Measurements from ENCODE around the gene EMC10. TPM values are rescaled to one million over a fixed set of nuclear protein-coding genes. Genes with fewer than 3 reads are reported as not detected.

The EMC10 gene
- total RNA-seq, 4 donors from 2014 or later = 139 to 250 (median 214) TPM

DNA sequence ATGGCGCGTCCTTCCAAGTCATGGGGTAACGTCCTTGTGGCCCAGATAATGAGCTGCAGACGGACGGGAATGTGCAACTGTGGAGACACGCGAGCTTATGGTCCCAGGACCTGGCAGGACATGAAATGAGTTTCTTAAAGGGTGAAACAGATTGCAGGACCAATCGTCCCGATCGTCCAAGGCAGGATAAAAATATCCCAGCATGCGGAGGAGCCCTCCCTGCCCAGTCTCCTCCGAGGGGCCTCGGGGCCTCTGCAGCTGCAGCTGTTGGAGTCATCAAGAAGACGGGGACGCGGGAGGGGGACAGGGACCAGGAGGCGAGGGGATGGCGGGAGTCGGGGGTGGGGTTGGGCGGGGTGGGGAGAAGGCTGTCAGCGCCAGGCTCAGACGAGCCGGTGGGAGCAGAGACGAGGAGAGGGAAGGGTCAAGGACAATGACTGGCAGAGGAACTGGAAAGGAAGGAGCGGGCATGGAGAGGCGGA lies 14.7 kb downstream of the EMC10 start:
- Histone ChIP-seq H3K4me3 (replicated peaks in 1 of 3) (no peak overlapping the region), H3K4me1 (peaks cover 0 to 6% of the 10 kb centered on the region in 2 donors), H3K9me3 (no peaks in the 10 kb centered on the region), H3K27ac (no peak overlapping the region), H3K27me3 (no peaks in the 10 kb centered on the region), H3K36me3 (no peaks in the 10 kb centered on the region)
- intact Hi-C loops (cut with DNase I) = no loop called here
- WGBS, 2 donors = 54 to 56% methylated on average over 26 of the region's 26 CpGs
- DNase-seq = no peak
- TF ChIP-seq CTCF (IDR thresholded peaks at IDR 0.05) (no peak), POLR2A (IDR thresholded peaks at IDR 0.05) (no peak)

- intact Hi-C loops (cut with DNase I) = no loop called here
- no peak overlapping the region for H3K4me3 ChIP-seq (replicated peaks in 1 of 3)
- no peaks in the 10 kb centered on the region for H3K36me3 ChIP-seq
- TF ChIP-seq POLR2A (IDR thresholded peaks at IDR 0.05) (no peak), CTCF (IDR thresholded peaks at IDR 0.05) (no peak)
- peaks cover 3 to 12% of the 10 kb centered on the region in 2 donors for H3K4me1 ChIP-seq
- H3K27me3 ChIP-seq = no peaks in the 10 kb centered on the region
- no peak overlapping the region for H3K27ac ChIP-seq
- no peaks in the 10 kb centered on the region for H3K9me3 ChIP-seq
- 10 to 28% methylated on average over 9 to 12 of the region's 12 CpGs for WGBS, 2 donors
- DNase-seq = no peak
Measured at GRCh38 chr19:50492303-50493052, 16.2 kb downstream of the EMC10 start.

DNA sequence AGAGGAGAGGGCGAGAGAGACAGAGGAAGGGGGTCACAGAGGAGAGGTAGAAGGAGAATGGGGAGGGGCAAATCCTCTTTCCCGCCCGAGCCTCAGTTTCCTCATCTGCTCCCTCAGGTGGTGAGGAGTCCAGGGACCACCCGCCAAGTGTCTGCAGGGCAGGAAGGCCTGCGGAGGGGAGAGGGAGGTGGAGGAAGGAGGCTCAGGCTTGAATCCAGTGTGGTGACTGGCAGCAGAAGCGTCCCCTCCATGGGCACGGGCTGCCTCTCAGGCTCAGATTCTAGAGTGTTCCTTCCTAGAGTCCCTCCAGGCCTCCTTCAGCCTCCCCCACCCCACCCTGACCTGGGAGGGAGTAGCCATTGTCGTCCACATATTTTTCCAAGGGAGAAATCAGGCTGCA lies 16.9 kb downstream of the EMC10 start:
- TF ChIP-seq CTCF (IDR thresholded peaks at IDR 0.05) = no peak
- TF ChIP-seq POLR2A (IDR thresholded peaks at IDR 0.05) = no peak
- Histone ChIP-seq H3K4me3 (replicated peaks in 1 of 3) (no peak overlapping the region), H3K27ac (no peak overlapping the region), H3K9me3 (no peaks in the 10 kb centered on the region), H3K4me1 (peaks cover 3 to 12% of the 10 kb centered on the region in 2 donors), H3K27me3 (no peaks in the 10 kb centered on the region), H3K36me3 (no peaks in the 10 kb centered on the region)
- intact Hi-C loops (cut with DNase I) = no loop called here
- WGBS, 2 donors = 64% methylated on average over 8 of the region's 8 CpGs
- DNase-seq = no peak

GRCh38 chr19:50494186-50495019 lies 18.1 kb downstream of the EMC10 start:
- H3K4me1 ChIP-seq = peaks cover 3 to 12% of the 10 kb centered on the region in 2 donors
- 64 to 67% methylated on average over 7 of the region's 7 CpGs for WGBS, 2 donors
- H3K4me3 ChIP-seq (replicated peaks in 1 of 3) = no peak overlapping the region
- no peaks in the 10 kb centered on the region for H3K27me3 ChIP-seq
- H3K27ac ChIP-seq = no peak overlapping the region
- intact Hi-C loops (cut with DNase I) = no loop called here
- no peak for TF ChIP-seq POLR2A (IDR thresholded peaks at IDR 0.05)
- TF ChIP-seq CTCF (IDR thresholded peaks at IDR 0.05) = no peak
- H3K36me3 ChIP-seq = no peaks in the 10 kb centered on the region
- DNase-seq = no peak
- no peaks in the 10 kb centered on the region for H3K9me3 ChIP-seq

Measured in thyroid gland (tissue), 4 donors.